ENCODE results near the gene CMTM6.

The CMTM6 gene

DNA sequence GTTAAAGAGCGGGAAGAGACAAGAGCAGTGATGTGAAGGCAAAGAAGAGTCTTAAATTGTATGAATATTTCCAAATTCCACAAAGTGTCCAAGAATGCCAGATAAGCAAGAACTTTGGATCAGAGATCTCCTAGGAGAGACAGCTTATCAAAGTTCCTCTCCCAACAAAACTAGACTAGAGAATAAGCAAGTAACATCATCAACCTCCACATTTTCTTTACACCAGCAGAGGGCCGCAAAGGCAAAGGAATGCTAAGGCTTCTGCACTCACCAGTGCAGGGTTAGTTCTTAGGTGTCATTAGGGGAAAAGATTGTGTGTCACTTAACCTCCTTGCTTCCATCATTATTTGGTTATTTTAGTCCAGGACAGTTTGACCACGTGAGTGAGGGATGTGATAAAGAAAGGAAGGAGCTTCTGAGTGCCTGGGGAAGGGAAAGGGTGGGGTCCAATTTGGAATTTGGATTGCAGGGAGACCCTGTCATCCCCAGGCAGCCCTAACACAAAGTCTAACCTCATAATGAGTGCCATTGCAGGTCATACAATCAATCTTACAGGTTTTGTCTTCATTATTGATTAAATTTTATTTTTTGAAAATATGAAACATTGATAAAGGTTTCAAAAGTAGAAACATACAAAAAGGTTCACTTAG is 7.5 kb upstream of the CMTM6 start:
- TF ChIP-seq, protein P1, sequence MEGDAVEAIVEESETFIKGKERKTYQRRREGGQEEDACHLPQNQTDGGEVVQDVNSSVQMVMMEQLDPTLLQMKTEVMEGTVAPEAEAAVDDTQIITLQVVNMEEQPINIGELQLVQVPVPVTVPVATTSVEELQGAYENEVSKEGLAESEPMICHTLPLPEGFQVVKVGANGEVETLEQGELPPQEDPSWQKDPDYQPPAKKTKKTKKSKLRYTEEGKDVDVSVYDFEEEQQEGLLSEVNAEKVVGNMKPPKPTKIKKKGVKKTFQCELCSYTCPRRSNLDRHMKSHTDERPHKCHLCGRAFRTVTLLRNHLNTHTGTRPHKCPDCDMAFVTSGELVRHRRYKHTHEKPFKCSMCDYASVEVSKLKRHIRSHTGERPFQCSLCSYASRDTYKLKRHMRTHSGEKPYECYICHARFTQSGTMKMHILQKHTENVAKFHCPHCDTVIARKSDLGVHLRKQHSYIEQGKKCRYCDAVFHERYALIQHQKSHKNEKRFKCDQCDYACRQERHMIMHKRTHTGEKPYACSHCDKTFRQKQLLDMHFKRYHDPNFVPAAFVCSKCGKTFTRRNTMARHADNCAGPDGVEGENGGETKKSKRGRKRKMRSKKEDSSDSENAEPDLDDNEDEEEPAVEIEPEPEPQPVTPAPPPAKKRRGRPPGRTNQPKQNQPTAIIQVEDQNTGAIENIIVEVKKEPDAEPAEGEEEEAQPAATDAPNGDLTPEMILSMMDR (IDR thresholded peaks at IDR 0.05; ENCODE audit: insufficient read depth, low read depth, low read length, missing control alignments): peak; percentile 71
- H3K4me3 ChIP-seq (ENCODE audit: low read depth, low read length): no peak overlapping the region
- DNase-seq (ENCODE audit: low read depth): peak; percentile 78

DNA sequence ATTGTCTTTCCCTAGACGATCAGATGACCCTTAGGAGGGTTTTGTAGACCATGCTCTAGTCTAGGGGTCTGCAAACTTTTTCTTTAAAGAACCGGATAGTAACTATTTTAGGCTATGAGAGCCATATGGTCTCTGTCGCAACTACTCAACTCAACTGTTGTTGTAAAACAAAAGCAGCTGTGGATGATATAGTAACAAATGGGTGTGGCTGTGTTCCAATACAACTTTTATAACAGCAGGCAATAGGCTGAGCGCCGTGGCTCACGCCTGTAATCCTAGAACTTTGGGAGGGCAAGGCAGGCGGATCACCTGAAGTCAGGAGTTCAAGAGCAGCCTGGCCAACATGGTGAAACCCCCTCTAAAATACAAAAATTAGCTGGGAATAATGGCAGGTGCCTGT is 6.1 kb upstream of the CMTM6 start:
- TF ChIP-seq, protein P1 (IDR thresholded peaks at IDR 0.05; ENCODE audit: insufficient read depth, low read depth, low read length, missing control alignments): no peak
- DNase-seq (ENCODE audit: low read depth): no peak
- no peak overlapping the region for H3K4me3 ChIP-seq (ENCODE audit: low read depth, low read length)

DNA sequence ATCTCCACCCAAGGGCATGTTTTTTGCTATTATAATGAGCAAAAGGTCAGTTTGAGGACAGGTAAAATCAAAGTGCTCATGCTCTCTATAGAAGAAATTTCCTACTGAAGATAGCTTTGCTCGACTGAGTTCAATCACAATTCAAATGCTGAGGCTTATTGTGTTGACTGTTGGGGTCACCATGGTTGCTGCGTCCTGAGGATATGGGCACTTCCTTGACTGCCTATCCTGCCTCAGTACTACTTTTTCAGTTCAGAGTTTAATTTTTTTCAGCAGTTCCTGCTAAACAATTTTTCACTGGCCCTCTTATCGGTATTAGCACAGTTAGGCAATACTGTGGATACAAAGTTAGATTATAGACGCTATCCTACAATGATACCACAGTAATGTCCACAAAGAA is 3.8 kb upstream of the CMTM6 start:
- DNase-seq (ENCODE audit: low read depth): no peak
- TF ChIP-seq, protein P1 (IDR thresholded peaks at IDR 0.05; ENCODE audit: insufficient read depth, low read depth, low read length, missing control alignments): no peak
- H3K4me3 ChIP-seq (ENCODE audit: low read depth, low read length): no peak overlapping the region

DNA sequence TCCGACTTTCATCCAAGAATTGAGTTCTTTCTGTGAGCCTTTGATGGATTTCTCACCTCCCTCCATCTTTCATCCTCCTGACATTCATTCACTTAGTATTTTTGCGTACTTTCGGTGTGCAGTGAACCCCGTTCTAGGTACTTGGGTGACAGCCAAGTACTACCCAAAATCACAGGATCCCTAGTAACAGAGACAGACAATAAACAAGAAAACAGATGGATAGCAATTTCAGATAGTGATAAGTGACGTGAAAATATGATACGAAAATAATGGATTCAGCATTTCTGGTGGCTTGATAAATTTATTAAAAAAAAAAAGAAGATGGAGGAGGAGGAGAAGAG is 264 bp upstream of the CMTM6 start:
- TF ChIP-seq, protein P1 (IDR thresholded peaks at IDR 0.05; ENCODE audit: insufficient read depth, low read depth, low read length, missing control alignments): no peak
- no peak for DNase-seq (ENCODE audit: low read depth)
- peak overlapping the region; percentile 78 for H3K4me3 ChIP-seq (ENCODE audit: low read depth, low read length)

DNA sequence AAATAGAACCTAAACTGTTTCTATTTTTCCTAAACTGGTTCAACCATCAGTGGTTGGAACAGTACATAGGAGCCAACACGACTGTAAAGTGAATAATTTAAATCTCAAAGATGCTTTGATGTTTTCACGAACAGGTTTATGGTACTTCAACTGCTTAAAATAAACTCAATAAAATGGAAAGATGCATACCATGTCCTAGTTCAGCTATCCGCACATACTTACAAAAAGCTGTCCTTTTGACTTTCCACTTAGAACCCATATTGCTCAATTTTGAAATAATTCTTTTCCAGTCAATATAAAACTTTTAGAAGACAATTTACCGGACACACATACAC is 902 bp downstream of the CMTM6 start:
- TF ChIP-seq, protein P1 (IDR thresholded peaks at IDR 0.05; ENCODE audit: insufficient read depth, low read depth, low read length, missing control alignments): no peak
- DNase-seq (ENCODE audit: low read depth): no peak
- peak overlapping the region; percentile 78 for H3K4me3 ChIP-seq (ENCODE audit: low read depth, low read length)

DNA sequence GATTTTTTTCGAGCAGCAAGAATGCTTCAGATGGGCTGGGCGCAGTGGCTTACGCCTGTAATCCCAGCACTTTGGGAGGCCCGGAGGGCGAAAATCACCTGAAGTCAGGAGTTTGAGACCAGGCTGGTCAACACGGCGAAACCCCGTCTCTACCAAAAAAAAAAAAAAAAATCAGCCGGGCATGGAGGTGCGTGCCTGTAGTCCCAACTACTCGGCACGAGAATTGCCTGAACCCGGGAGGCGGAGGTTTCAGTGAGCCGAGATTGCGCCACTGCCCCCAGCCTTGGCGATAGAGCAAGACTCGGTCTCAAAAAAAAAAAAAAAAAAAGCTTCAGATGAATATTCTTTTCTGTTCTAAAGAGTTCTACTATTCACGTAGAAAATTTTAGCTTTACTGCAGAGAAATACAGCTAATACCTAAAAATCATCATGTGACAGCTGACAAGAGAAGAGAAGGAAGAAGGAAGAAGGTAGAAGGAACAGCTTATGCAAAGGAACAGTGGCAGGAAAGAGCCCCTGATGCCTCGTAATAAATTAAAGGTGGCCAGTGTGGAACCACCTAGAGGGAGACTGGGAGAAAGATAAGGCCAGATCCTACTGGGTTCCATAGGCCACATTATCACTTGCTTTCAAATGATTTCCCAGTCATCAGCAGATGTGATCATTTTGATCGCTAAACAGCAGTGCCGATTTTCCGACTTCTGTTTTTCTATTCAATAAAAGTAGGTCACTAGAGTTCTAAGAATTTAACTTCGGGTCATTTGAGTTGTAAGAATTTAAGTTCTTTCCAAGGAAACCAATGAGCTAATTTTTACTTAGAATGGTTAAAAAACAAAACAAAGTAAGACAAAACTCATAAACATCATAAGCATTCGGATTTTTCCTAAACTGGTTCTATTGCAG is 1.5 kb downstream of the CMTM6 start:
- H3K4me3 ChIP-seq (ENCODE audit: low read depth, low read length): peak overlapping the region; percentile 78
- peak; percentile 10 for DNase-seq (ENCODE audit: low read depth)
- TF ChIP-seq, protein P1 (IDR thresholded peaks at IDR 0.05; ENCODE audit: insufficient read depth, low read depth, low read length, missing control alignments): no peak

Data from GM12865 (cell line).